Right ventricle myocardium superior (tissue), 1 donor: ENCODE data around the gene LOXL1. TPM values are rescaled to one million over a fixed set of nuclear protein-coding genes. Genes with fewer than 3 reads are reported as not detected.

Source experiments
- ATAC-seq: fragments of 200-7000 bp; cut with Tn5 transposase; one replicate; pipeline ENCODE4 v1.9.1; 2020; ENCODE audit warnings: mild to moderate bottlenecking; ENCODE audit not compliant: poor library complexity
- DNase-seq: peaks from one replicate; pipeline ENCODE4 v3.0.0-alpha.2; 2020
- intact Hi-C: fragments of 100-400 bp; cut with DNase I; formaldehyde crosslinking; loops from one replicate; pipeline ENCODE4 v1.11.2; 2022
- total RNA-seq: library from RNA; stranded (reverse); fragmentation: NEBNext Ultra II Directional; extraction: Animal tissue kit (Norgen Biotek cat#: 25700); gene quantifications from one replicate; pipeline ENCODE4 v1.2.1, GENCODE V29; 2021
- donor health status: DM: no; HTN: yes; CAD: no; lungs with severe emphysema.

Gene LOXL1
- total RNA-seq, 1 donor from 2014 or later, result 14.6 TPM

DNA sequence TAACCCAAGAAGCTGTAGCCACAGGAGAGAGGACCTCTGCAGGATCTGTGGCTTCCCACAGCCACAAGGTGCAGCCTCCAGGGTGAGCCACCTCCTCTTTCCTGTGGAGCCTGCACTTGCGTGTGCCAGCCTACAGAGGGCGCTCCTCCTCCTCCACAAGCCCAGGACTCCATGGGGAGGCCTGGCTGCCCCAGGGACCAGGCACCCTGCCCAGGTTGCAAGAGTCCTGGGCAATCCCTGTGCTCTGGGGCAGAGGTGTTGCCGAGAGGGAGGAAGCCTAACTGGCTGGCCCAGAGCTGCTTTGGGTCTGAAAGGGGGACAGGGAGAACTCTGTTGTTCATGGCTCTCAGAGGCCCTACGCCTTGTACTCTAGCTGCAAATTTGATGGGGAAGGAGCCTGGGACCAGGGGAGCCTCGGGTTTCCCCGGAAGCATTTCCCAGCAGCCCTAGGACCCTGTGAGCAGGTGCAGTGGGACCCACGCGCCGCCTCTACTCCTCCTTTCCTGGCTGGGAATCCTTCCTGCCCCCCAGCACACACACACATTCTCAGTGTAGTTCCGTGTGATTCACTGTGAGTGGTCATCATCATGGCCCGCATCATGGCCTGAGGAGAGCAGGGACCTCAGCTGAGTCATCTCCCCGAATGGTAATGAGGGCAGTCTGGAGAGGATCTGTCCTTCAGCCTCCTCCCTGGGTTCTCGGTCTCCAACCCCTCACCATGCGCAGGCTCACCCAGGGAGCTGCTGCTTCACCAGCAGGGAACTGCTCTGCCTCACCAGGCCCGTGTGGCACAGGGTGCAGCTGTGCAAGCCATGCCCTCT lies 28.6 kb upstream of the LOXL1 start:
- intact Hi-C loops, result no loop called here
- ATAC-seq (peak; percentile 95), DNase-seq (peak; percentile 80)

- intact Hi-C loops, result no loop called here
- ATAC-seq, result no peak
- DNase-seq, result no peak
Observed at GRCh38 chr15:73899197-73900094, 26.8 kb upstream of the LOXL1 start.

GRCh38 chr15:73900095-73900712 lies 26.1 kb upstream of the LOXL1 start:
- ATAC-seq, result no peak
- no peak for DNase-seq
- intact Hi-C loops, result no loop called here

GRCh38 chr15:73901126-73901810 lies 25.0 kb upstream of the LOXL1 start:
- DNase-seq (no peak), ATAC-seq (no peak)
- intact Hi-C loops, result no loop called here

- intact Hi-C loops, result no loop called here
- ATAC-seq (no peak), DNase-seq (no peak)
Observed at GRCh38 chr15:73902121-73903020, 23.9 kb upstream of the LOXL1 start.

- DNase-seq (no peak), ATAC-seq (no peak)
- intact Hi-C loops, result no loop called here
Observed at GRCh38 chr15:73904026-73904815, 22.0 kb upstream of the LOXL1 start.

- DNase-seq (no peak), ATAC-seq (no peak)
- intact Hi-C loops, result loop anchor here (5.0 kb wide), 1 partner anchor 193 kb away; no protein-coding TSS in a partner anchor
Observed at GRCh38 chr15:73905225-73905827, 20.9 kb upstream of the LOXL1 start.

GRCh38 chr15:73906346-73907034 lies 19.8 kb upstream of the LOXL1 start:
- intact Hi-C loops, result loop anchor here (5.0 kb wide), 1 partner anchor 194 kb away; no protein-coding TSS in a partner anchor
- DNase-seq, result no peak
- no peak for ATAC-seq

DNA sequence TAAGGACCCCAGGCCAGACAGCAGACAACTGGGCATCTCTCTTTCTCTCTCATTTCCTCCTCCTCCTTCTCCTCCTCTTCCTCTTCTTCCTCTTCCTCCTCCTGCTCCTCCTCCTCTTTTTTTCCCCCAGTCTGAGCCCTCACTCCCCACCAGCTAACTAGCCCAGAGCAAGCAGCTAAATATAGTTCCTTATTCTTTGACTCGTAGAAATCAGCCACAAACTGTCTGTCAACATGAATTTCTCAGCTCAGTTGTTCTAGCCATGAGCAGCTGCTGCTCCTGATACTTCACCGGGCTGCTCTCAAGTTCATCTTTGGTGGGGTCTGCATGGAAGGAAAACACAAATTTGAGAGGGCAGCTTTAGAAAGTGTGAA lies 19.2 kb upstream of the LOXL1 start:
- ATAC-seq (peak; percentile 33), DNase-seq (no peak)
- intact Hi-C loops, result loop anchor here (5.0 kb wide), 1 partner anchor 195 kb away; no protein-coding TSS in a partner anchor

DNA sequence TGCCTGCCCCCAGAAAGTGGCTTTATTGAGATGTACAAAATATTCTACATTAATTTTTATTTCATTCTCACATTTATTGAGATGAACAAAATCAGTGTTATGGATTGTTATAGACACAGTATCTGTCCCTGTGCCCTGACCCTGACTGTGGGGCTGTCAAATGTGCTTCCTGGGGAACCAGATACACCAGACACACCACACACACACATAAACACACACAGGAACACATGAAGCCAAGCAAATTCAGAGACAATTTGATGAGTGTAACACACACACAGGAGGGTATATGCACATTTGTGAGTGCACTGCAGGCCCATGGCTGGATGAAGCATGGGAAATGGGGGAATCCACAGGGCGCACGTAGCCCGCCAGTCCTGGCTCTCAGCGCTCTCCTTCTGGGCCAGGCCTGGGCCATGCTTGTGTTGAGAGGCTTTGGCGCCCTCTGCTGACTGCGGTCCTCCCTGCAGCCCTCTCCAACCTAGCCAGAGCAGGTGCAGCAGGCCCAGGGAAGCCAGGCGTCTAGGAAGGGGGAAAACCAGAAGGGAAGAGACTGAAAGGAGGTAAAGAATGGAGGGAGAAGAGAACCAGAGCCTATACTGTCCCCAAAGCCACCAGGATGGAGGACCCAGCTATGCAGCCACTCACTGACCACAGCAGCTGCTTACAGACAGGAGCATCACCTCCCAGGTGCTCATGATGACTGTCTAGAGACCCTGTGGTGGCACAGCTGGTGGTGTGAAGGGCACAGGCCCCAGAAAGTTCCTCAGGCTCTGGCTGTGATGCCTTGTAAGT lies 18.0 kb upstream of the LOXL1 start:
- ATAC-seq (peak; percentile 97), DNase-seq (peak; percentile 93)
- intact Hi-C loops, result loop anchor here (5.0 kb wide), 1 partner anchor 196 kb away; no protein-coding TSS in a partner anchor

DNA sequence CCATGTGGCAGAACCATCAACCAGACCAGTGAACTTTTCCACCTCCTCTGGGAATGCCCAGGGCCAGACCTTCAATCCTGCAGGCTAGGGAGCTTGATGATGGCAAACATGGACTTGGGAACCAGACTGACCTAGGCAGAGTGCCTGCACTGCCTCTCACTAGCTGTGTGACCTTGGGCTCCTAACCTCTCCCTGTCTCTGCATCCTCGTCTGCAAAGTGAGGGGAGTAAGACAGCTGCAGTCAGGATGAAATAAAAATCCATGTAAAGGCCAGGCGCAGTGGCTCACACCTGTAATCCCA lies 17.5 kb upstream of the LOXL1 start:
- no peak for ATAC-seq
- intact Hi-C loops, result loop anchor here (5.0 kb wide), 1 partner anchor 196 kb away; no protein-coding TSS in a partner anchor
- DNase-seq, result no peak

DNA sequence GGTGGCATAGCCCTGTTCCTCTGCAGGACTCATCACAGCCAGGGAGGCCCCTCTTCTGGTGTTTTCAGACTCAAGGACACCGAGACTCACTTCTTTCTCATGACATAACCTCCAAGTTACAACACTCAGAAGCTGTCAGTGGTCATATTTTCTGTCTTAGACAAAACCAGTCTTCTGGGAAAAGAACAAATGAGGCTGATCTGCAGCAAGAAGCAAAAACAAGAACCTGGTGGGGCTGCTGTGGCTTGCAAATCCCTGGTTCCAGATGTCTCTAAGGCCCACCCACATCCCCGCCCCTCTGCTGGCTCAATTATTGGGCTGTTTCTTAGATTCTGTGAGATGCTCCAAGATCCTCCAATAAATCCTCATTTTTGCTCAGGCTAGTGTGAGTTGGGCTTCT lies 16.6 kb upstream of the LOXL1 start:
- ATAC-seq (no peak), DNase-seq (no peak)
- intact Hi-C loops, result loop anchor here (5.0 kb wide), 1 partner anchor 197 kb away; no protein-coding TSS in a partner anchor

- DNase-seq (no peak), ATAC-seq (no peak)
- intact Hi-C loops, result no loop called here
Observed at GRCh38 chr15:73910522-73911303, 15.5 kb upstream of the LOXL1 start.

- intact Hi-C loops, result no loop called here
- DNase-seq (no peak), ATAC-seq (no peak)
Observed at GRCh38 chr15:73912030-73912596, 14.1 kb upstream of the LOXL1 start.
